ENCODE data around the gene CLEC16A.
"Not testable (repeated sequence)": the region's sequence is repeated elsewhere in the genome, so short reads cannot be mapped to it uniquely, and the experiment has no call there.

CLEC16A gene

GRCh38 chr16:11219178-11219577 lies 274.8 kb downstream of the CLEC16A start:
- no peak for DNase-seq (ENCODE audit: low spot score)

- DNase-seq (ENCODE audit: low spot score): not testable (repeated sequence)
Observed at GRCh38 chr16:11220507-11220906, 276.1 kb downstream of the CLEC16A start.

- DNase-seq (ENCODE audit: low spot score): peak; percentile 84
Observed at GRCh38 chr16:11224096-11224893, 279.9 kb downstream of the CLEC16A start.

- DNase-seq (ENCODE audit: low spot score): peak; percentile 93
Observed at GRCh38 chr16:11224894-11225676, 280.7 kb downstream of the CLEC16A start.

- DNase-seq (ENCODE audit: low spot score): peak; percentile 34
Observed at GRCh38 chr16:11225677-11226549, 281.5 kb downstream of the CLEC16A start.

GRCh38 chr16:11229432-11229831 lies 285.1 kb downstream of the CLEC16A start:
- no peak for DNase-seq (ENCODE audit: low spot score)

- no peak for DNase-seq (ENCODE audit: low spot score)
Observed at GRCh38 chr16:11229906-11230305, 285.5 kb downstream of the CLEC16A start.

- no peak for DNase-seq (ENCODE audit: low spot score)
Observed at GRCh38 chr16:11231367-11231970, 287.1 kb downstream of the CLEC16A start.

Measured in activated CD4-positive, alpha-beta T cell treated with anti-CD3 and anti-CD28 coated beads, Interleukin-2, Interleukin-4, amounts not matched to agents 100 ng/mL and 50 ng/mL, durations not matched to agents 16 hours and 8 hours (primary cell).